ENCODE data around the gene PTTG1IP2.

The PTTG1IP2 gene

GRCh38 chr7:90516257-90516656 is 46.8 kb downstream of the PTTG1IP2 start:
- no peak overlapping the region for H2AFZ ChIP-seq (ENCODE audit: low read depth, low read length)
- H3K4me2 ChIP-seq (ENCODE audit: insufficient read depth, low read length): no peak overlapping the region
- no peak for ATAC-seq (ENCODE audit: insufficient read depth, low read depth)
- no peak for TF ChIP-seq EZH2 (IDR thresholded peaks at IDR 0.05; ENCODE audit: borderline replicate concordance, low read depth, low read length, severe bottlenecking)
- no peak for TF ChIP-seq CTCF (IDR thresholded peaks at IDR 0.05; ENCODE audit: borderline replicate concordance, extremely low read depth, low read length, poor library complexity, severe bottlenecking)
- no peak for DNase-seq
- no peaks in the 10 kb centered on the region for H3K4me1 ChIP-seq (ENCODE audit: insufficient read depth, low read length)
- H3K9me3 ChIP-seq (ENCODE audit: insufficient read depth, low read length, severe bottlenecking): no peaks in the 10 kb centered on the region
- H4K20me1 ChIP-seq (ENCODE audit: insufficient read depth, low read length): no peaks in the 10 kb centered on the region
- no peaks in the 10 kb centered on the region for H3K27me3 ChIP-seq (ENCODE audit: insufficient read depth, low read length, poor library complexity)
- H3K4me3 ChIP-seq (ENCODE audit: low read depth in 1 of 2, low read length in 2 of 2): no peak overlapping the region
- no peaks in the 10 kb centered on the region for H3K36me3 ChIP-seq (ENCODE audit: insufficient read depth, low read length)
- H3K9ac ChIP-seq (ENCODE audit: low read depth, low read length): no peak overlapping the region
- no peaks in the 10 kb centered on the region for H3K79me2 ChIP-seq (ENCODE audit: insufficient read depth, low read length)
- H3K27ac ChIP-seq (ENCODE audit: low read length): no peak overlapping the region

- H4K20me1 ChIP-seq (ENCODE audit: insufficient read depth, low read length): no peaks in the 10 kb centered on the region
- H3K36me3 ChIP-seq (ENCODE audit: insufficient read depth, low read length): no peaks in the 10 kb centered on the region
- no peaks in the 10 kb centered on the region for H3K27me3 ChIP-seq (ENCODE audit: insufficient read depth, low read length, poor library complexity)
- H3K9me3 ChIP-seq (ENCODE audit: insufficient read depth, low read length, severe bottlenecking): no peaks in the 10 kb centered on the region
- H3K79me2 ChIP-seq (ENCODE audit: insufficient read depth, low read length): no peaks in the 10 kb centered on the region
- no peak overlapping the region for H3K27ac ChIP-seq (ENCODE audit: low read length)
- no peak for TF ChIP-seq CTCF (IDR thresholded peaks at IDR 0.05; ENCODE audit: borderline replicate concordance, extremely low read depth, low read length, poor library complexity, severe bottlenecking)
- no peak for TF ChIP-seq EZH2 (IDR thresholded peaks at IDR 0.05; ENCODE audit: borderline replicate concordance, low read depth, low read length, severe bottlenecking)
- no peak overlapping the region for H2AFZ ChIP-seq (ENCODE audit: low read depth, low read length)
- ATAC-seq (ENCODE audit: insufficient read depth, low read depth): no peak
- H3K4me1 ChIP-seq (ENCODE audit: insufficient read depth, low read length): no peaks in the 10 kb centered on the region
- DNase-seq: no peak
- no peak overlapping the region for H3K9ac ChIP-seq (ENCODE audit: low read depth, low read length)
- H3K4me3 ChIP-seq (ENCODE audit: low read depth in 1 of 2, low read length in 2 of 2): no peak overlapping the region
- H3K4me2 ChIP-seq (ENCODE audit: insufficient read depth, low read length): no peak overlapping the region
Observed at GRCh38 chr7:90518630-90519029, 49.2 kb downstream of the PTTG1IP2 start.

GRCh38 chr7:90520484-90520883 is 51.0 kb downstream of the PTTG1IP2 start:
- Histone ChIP-seq H3K4me2 (ENCODE audit: insufficient read depth, low read length) (no peak overlapping the region), H3K36me3 (ENCODE audit: insufficient read depth, low read length) (no peaks in the 10 kb centered on the region), H3K79me2 (ENCODE audit: insufficient read depth, low read length) (no peaks in the 10 kb centered on the region), H3K27ac (ENCODE audit: low read length) (no peak overlapping the region), H2AFZ (ENCODE audit: low read depth, low read length) (no peak overlapping the region), H3K4me1 (ENCODE audit: insufficient read depth, low read length) (no peaks in the 10 kb centered on the region), H3K4me3 (ENCODE audit: low read depth in 1 of 2, low read length in 2 of 2) (no peak overlapping the region), H4K20me1 (ENCODE audit: insufficient read depth, low read length) (no peaks in the 10 kb centered on the region), H3K9ac (ENCODE audit: low read depth, low read length) (no peak overlapping the region), H3K9me3 (ENCODE audit: insufficient read depth, low read length, severe bottlenecking) (no peaks in the 10 kb centered on the region), H3K27me3 (ENCODE audit: insufficient read depth, low read length, poor library complexity) (no peaks in the 10 kb centered on the region)
- TF ChIP-seq CTCF (IDR thresholded peaks at IDR 0.05; ENCODE audit: borderline replicate concordance, extremely low read depth, low read length, poor library complexity, severe bottlenecking): no peak
- no peak for TF ChIP-seq EZH2 (IDR thresholded peaks at IDR 0.05; ENCODE audit: borderline replicate concordance, low read depth, low read length, severe bottlenecking)
- DNase-seq: no peak
- ATAC-seq (ENCODE audit: insufficient read depth, low read depth): no peak

- Histone ChIP-seq H3K9ac (ENCODE audit: low read depth, low read length) (no peak overlapping the region), H3K9me3 (ENCODE audit: insufficient read depth, low read length, severe bottlenecking) (no peaks in the 10 kb centered on the region), H3K4me2 (ENCODE audit: insufficient read depth, low read length) (no peak overlapping the region), H3K36me3 (ENCODE audit: insufficient read depth, low read length) (no peaks in the 10 kb centered on the region), H4K20me1 (ENCODE audit: insufficient read depth, low read length) (no peaks in the 10 kb centered on the region), H2AFZ (ENCODE audit: low read depth, low read length) (no peak overlapping the region), H3K4me3 (ENCODE audit: low read depth in 1 of 2, low read length in 2 of 2) (no peak overlapping the region), H3K27ac (ENCODE audit: low read length) (no peak overlapping the region), H3K27me3 (ENCODE audit: insufficient read depth, low read length, poor library complexity) (no peaks in the 10 kb centered on the region), H3K4me1 (ENCODE audit: insufficient read depth, low read length) (no peaks in the 10 kb centered on the region), H3K79me2 (ENCODE audit: insufficient read depth, low read length) (no peaks in the 10 kb centered on the region)
- ATAC-seq (ENCODE audit: insufficient read depth, low read depth): no peak
- TF ChIP-seq EZH2 (IDR thresholded peaks at IDR 0.05; ENCODE audit: borderline replicate concordance, low read depth, low read length, severe bottlenecking): no peak
- TF ChIP-seq CTCF (IDR thresholded peaks at IDR 0.05; ENCODE audit: borderline replicate concordance, extremely low read depth, low read length, poor library complexity, severe bottlenecking): no peak
- no peak for DNase-seq
Observed at GRCh38 chr7:90530263-90530662, 60.8 kb downstream of the PTTG1IP2 start.

Data from DND-41 (cell line).